ENCODE data around the gene FYB2.

The FYB2 gene

DNA sequence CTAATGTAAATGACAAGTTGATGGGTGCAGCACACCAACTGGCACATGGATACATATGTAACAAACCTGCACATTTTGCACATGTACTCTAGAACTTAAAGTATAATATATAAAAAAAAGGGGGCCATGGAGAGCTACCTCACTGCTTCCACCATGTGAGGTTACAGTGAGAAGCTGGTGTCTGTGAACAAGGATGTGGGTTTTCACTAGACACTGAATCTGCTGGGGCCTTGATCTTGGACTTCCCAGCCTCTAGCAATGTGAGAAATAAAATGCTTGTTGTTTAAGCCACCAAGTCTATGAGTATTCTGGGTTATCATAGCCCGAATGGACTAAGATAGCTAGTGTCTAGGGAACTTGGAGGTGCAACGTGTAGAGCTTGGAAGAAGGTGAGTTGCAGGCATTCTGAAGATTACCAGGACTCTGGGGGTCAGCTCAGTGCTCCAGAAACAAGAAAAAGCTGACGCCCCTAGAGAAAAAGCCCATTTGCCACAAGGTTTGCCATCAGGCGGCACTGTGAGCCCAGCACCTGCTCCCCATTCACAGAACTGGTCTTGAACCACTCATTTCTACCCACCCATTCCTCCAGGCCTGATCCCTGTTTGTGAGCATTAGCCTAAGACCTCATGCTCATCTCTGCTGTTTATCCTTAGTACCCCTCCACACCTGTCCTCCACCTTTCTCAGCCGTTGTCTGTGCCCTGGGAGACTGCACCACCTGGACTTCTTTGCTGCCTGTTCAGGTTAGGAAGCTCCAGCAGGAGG lies 15.1 kb upstream of the FYB2 start:
- no peak for DNase-seq (ENCODE audit: low read depth)

DNA sequence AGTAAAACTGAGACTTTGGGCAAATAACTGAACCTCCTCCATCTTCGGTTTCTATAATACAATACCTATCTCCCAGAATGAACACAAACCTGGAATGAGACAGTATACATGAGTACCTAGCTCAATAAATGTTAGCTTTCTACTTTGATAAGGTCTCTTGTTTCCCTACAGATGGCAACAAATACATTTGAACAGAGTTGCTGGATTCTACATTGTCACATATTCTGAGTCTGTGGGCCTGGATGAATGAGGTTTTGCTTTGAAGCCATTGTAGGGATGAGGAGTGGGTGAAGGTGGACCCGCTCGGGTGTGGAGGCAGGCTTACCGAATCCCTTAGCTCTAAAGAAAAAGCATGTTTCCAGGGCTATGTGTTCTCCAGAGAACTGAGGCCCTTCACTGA lies 13.9 kb upstream of the FYB2 start:
- DNase-seq (ENCODE audit: low read depth) = no peak

DNA sequence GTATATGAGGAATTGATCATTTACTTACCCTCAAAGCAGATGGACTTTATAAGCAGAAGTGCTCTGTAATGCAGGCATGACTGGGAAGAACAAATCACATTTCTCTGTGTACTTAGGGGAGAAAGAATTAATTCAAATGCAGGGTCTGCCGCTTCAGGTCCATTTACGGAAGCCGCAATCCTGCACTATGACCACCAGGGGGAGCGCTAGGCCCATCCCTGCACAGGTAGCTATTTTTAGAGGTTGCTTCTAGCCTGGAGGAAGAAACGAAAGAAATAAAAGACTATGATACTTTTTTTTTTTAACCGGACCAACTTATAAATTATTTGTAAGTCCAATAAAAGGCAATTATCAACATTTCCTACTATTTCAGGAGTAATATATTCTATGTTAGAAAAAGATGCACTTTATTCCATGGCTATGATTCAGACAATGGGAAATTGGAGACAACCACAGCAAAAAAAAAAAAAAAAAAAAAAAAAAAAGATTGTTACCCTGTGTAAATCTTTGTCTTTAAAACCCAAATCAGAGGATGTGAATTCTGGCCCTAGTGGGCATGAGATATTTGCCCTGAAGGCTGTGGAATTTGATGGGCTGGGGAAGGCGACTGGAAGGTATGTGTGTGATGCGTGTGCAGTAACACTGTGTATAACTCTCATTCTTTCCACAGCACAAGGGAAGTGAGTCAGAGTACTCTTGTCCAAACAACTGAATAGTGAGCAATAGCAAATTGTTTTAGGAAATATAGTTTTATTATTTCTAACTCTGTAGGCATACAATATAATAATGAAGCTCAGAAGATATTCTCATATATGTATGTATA lies 12.9 kb upstream of the FYB2 start:
- DNase-seq (ENCODE audit: low read depth) = peak; percentile 50

DNA sequence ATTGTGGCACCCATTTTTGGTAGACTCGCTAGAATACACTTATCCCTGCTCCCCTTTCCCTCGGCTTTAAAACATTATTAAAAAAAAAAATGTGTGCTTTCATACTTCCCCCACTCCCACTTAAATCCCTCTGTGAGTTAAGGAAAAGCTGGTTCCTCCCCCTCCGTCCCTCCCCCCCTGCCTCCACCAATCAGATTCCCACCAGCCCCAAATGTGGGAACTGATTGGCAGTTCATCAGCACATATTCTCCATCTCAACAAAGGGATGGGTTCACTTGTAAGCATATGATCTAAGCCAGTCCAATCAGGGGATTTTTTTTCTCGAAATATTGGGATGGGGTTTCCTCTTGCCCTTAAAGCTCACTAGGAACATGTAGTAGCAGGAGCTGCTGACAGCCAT lies 10.8 kb upstream of the FYB2 start:
- no peak for DNase-seq (ENCODE audit: low read depth)

DNA sequence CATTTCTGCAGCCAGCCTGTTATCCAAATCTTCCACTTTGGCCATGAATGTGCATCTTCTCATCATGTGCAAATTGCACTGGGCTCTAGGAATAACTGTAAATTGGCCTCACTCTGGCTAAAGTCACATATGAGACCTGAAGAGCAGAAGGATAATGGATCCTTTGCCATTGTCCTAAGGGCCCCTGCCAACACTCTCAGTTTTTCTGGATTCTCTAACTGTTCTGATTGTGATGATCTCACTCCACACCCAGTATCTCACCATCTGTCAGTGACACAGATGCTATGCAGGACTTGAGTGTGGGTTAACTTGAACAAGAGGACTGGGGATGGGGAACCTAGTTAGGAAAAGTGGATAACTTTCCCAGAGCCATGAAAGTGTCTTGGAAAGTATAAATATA lies 8.5 kb upstream of the FYB2 start:
- DNase-seq (ENCODE audit: low read depth) = no peak

- DNase-seq (ENCODE audit: low read depth) = no peak
Measured at GRCh38 chr1:56825436-56825835, 6.2 kb upstream of the FYB2 start.

GRCh38 chr1:56824938-56825337 lies 5.7 kb upstream of the FYB2 start:
- no peak for DNase-seq (ENCODE audit: low read depth)

GRCh38 chr1:56824271-56824670 lies 5.1 kb upstream of the FYB2 start:
- no peak for DNase-seq (ENCODE audit: low read depth)

DNA sequence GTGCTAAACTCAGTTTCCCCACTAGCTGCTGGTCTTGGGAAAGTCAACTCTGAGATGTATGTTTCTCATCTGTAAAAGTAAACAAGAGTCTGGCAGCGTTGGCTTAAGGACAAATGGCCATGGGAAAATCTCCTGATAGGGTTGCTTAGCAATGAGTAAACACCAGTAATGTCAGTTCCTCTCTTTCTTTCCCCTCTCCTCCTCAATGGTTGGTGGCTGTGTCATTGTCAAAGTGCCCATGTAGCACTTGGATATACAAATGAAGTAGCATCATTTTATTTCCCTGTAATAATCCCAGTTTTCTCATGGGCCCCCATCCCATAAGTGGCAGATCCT lies 2.2 kb upstream of the FYB2 start:
- DNase-seq (ENCODE audit: low read depth) = no peak

DNA sequence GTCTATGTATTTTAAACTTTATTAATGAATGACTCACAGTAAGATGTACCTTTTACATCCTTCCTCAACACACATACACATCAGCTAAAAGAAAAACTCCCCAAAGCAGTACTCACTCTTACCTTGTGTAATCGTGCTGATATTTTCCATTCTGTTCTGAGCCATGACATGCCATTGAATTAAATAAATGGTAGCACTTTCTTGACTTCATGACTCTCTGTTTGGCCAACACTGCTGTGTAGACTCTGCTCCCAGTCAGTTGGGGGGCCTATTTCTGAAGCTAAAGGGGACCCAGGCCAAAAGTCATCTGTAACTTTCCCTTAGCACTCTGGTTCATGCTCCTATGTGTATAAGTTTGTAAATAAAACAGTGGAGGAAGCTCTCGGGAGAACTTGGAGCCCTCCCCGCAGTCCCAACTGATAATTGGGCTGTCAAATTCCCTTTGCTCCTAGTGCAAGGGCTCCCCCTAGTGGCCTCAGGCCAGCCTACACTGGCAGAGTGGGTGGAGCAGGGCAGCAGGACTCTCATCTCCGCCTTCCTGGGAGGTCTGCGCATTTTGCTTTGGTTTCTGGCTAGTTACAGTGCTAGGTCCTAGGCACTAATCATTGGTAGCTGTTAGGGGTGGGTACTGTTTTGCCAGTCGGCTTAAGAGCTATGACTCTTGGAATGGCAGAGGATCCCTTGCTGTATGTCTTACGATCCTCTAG lies 1.7 kb upstream of the FYB2 start:
- peak; percentile 68 for DNase-seq (ENCODE audit: low read depth)

- DNase-seq (ENCODE audit: low read depth) = no peak
Measured at GRCh38 chr1:56817716-56818463, 1.3 kb downstream of the FYB2 start.

DNA sequence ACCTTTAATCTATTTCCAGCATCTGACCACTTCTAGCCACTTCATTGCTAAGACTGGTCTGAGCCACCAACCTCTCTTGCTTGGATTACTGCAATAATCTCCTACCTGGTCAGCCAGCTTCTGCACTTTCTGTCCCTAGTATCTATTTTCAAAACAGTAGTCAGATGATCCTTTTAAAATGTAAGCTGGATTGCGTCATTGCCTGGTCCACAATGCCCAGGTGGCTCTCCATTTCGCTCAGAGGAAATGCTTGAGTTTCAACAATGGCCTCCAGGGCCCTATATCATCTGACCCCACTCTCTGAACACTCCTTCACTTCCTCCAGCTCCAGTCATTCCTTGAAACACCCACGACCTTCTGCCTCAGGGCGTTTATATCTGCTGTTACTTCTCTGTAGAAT lies 2.3 kb downstream of the FYB2 start:
- DNase-seq (ENCODE audit: low read depth) = no peak

DNA sequence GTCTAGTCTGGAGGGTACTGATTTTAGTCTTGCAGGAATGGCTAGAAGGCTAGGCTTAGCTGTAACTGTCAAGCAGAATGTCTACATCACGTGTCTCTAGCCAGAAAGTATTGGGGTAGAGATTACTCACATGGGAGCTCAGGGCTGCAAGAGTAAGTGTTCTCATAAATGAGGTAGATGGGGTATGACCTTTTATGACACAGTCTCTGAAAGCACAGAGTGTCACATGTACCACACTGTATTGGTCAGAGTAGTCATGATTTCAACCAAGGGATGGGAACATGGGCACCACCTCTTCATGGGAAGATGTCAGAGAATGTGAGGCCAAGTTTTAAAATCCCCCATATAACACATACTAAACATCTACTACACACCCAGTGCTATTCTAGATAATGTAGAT lies 2.9 kb downstream of the FYB2 start:
- DNase-seq (ENCODE audit: low read depth) = no peak

GRCh38 chr1:56814205-56814604 lies 5.0 kb downstream of the FYB2 start:
- no peak for DNase-seq (ENCODE audit: low read depth)

- DNase-seq (ENCODE audit: low read depth) = no peak
Measured at GRCh38 chr1:56811331-56811730, 7.9 kb downstream of the FYB2 start.

- DNase-seq (ENCODE audit: low read depth) = no peak
Measured at GRCh38 chr1:56808410-56808809, 10.8 kb downstream of the FYB2 start.

- DNase-seq (ENCODE audit: low read depth) = no peak
Measured at GRCh38 chr1:56806804-56807203, 12.4 kb downstream of the FYB2 start.

DNA sequence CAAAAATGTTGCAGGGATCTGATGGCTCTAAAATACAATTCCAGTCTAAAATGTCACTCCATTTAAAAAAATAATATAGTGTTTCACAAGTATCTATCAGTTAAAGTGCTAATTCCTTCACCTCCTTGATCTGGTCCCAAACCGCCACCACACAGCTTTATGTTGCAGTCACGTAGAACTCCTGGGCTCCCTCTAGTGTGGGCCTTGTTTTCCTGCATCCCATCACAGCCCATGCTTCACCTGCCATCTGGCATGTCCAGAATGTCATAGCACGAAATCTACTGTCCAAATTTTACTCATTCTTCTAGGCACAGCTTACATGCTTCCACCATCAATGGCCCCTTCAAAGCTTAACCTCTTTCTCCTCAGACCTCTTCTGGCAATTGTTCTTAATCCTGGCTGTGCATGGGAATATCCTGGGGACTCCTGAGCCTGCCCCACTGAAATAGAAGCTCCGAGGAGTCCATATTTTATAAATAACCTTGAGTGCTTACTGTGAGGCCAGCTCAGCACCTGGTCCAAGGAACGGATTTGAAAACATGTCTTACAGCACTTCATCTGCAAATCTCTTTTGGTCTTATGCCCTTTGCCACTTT lies 15.5 kb downstream of the FYB2 start:
- DNase-seq (ENCODE audit: low read depth) = peak; percentile 8

- no peak for DNase-seq (ENCODE audit: low read depth)
Measured at GRCh38 chr1:56799605-56800400, 19.4 kb downstream of the FYB2 start.

DNA sequence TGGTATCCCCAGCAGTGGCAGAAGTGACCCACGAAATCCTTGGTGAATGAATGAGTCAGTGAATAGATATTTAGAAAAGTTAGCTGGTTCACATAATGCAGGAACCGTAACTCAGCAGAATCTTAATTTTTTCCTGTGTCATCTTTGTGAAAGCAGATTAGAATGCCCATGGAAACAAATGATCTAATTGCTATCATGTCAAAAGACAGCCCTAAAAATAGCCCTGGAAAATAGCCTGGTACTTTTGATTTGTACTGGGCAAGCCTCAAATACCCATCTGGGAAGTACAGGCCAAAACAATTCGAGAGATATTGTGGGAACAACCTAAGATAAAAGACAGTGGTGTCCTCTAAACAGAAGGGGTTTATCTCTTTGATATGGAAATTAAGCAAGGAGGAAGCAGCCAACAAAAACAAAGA lies 21.1 kb downstream of the FYB2 start:
- DNase-seq (ENCODE audit: low read depth) = no peak

GRCh38 chr1:56797065-56797685 lies 22.0 kb downstream of the FYB2 start:
- no peak for DNase-seq (ENCODE audit: low read depth)

Data from activated T-cell treated with anti-CD3 and anti-CD28 coated beads for 48 hours (primary cell).